GM23338 (cell line): ENCODE measurements around the gene CAMSAP2. TPM values are rescaled to one million over a fixed set of nuclear protein-coding genes. Genes with fewer than 3 reads are reported as not detected.

Experiments
- ATAC-seq: fragments of 200-7000 bp; cut with Tn5 transposase; 3 replicates; pipeline ENCODE4 v1.9.1; 2020
- DNase-seq: peaks from one replicate; pipeline ENCODE4 v3.0.0-alpha.2; 2015; ENCODE audit warnings: low spot score
- H2AFZ ChIP-seq: fragments of 200-600 bp; sonication (generic); 2 replicates; pipeline ENCODE4 v1.8.0; 2016; ENCODE audit warnings: antibody characterized with exemption, mild to moderate bottlenecking, moderate library complexity
- H3F3A ChIP-seq: fragments of 200-600 bp; sonication (generic); replicated peaks from 2 replicates; pipeline ENCODE4 v1.8.0; 2017; ENCODE audit warnings: antibody characterized with exemption, mixed run types, low read depth
- H3K27ac ChIP-seq: fragments of 200-600 bp; sonication (generic); 2 replicates; pipeline ENCODE4 v1.6.1; 2016; ENCODE audit warnings: low read depth
- H3K27me3 ChIP-seq: fragments of 200-600 bp; sonication (generic); 2 replicates; pipeline ENCODE4 v1.8.0; 2016; ENCODE audit warnings: mild to moderate bottlenecking, mixed run types, moderate library complexity; ENCODE audit not compliant: insufficient read depth
- H3K36me3 ChIP-seq: fragments of 200-600 bp; sonication (generic); 2 replicates; pipeline ENCODE4 v1.8.0; 2016; ENCODE audit warnings: mild to moderate bottlenecking; ENCODE audit not compliant: insufficient read depth
- H3K4me1 ChIP-seq: fragments of 200-600 bp; sonication (generic); 2 replicates; pipeline ENCODE4 v1.8.0; 2016; ENCODE audit warnings: mild to moderate bottlenecking, moderate library complexity; ENCODE audit not compliant: insufficient read depth
- H3K4me2 ChIP-seq: fragments of 200-600 bp; sonication (generic); 2 replicates; pipeline ENCODE4 v1.7.1; 2017; ENCODE audit warnings: mixed run types
- H3K4me3 ChIP-seq: fragments of 200-600 bp; sonication (generic); 2 replicates; pipeline ENCODE4 v1.6.1; 2016; ENCODE audit warnings: mixed run types
- H3K79me2 ChIP-seq: fragments of 200-600 bp; sonication (generic); replicated peaks from 2 replicates; pipeline ENCODE4 v1.8.0; 2017; ENCODE audit warnings: mild to moderate bottlenecking; ENCODE audit not compliant: insufficient read depth
- H3K9me2 ChIP-seq: fragments of 200-600 bp; sonication (generic); 2 replicates; pipeline ENCODE4 v1.8.0; 2017; ENCODE audit not compliant: insufficient read depth
- H4K20me1 ChIP-seq: fragments of 200-600 bp; sonication (generic); replicated peaks from 2 replicates; pipeline ENCODE4 v1.8.0; 2017; ENCODE audit warnings: mild to moderate bottlenecking; ENCODE audit not compliant: insufficient read depth
- H3K27ac Mint-ChIP-seq: 2 replicates; pipeline ENCODE4 v1.8.0; 2020; ENCODE audit warnings: inconsistent platforms, mild to moderate bottlenecking, moderate library complexity, mixed read lengths
- H3K27me3 Mint-ChIP-seq: 3 replicates; pipeline ENCODE4 v1.8.0; 2022; ENCODE audit warnings: low read depth, mild to moderate bottlenecking, moderate library complexity, mixed read lengths, inconsistent platforms; ENCODE audit not compliant: insufficient read depth, poor library complexity
- H3K36me3 Mint-ChIP-seq: 3 replicates; pipeline ENCODE4 v1.8.0; 2021; ENCODE audit warnings: low read depth, mild to moderate bottlenecking, inconsistent platforms, moderate library complexity, mixed read lengths
- H3K4me1 Mint-ChIP-seq: 3 replicates; pipeline ENCODE4 v1.8.0; 2020; ENCODE audit warnings: mild to moderate bottlenecking, inconsistent platforms, mixed read lengths
- H3K4me3 Mint-ChIP-seq: 3 replicates; pipeline ENCODE4 v1.8.0; 2021; ENCODE audit warnings: moderate library complexity, mild to moderate bottlenecking, inconsistent platforms, mixed read lengths
- H3K9me3 Mint-ChIP-seq: 3 replicates; pipeline ENCODE4 v1.8.0; 2020; ENCODE audit warnings: moderate library complexity, mild to moderate bottlenecking, inconsistent platforms, mixed read lengths
- CREB1 ChIP-seq: fragments of 250-450 bp; sonication (Bioruptor Pico); IDR thresholded peaks from 2 replicates; pipeline ENCODE4 v1.5.0; 2020; ENCODE audit warnings: low read depth, mild to moderate bottlenecking, moderate library complexity
- ETS1 ChIP-seq: IDR thresholded peaks from 2 replicates; pipeline ENCODE4 v1.6.1; 2016; ENCODE audit warnings: antibody characterized with exemption
- EZH2 ChIP-seq: fragments of 200-600 bp; sonication (generic); IDR thresholded peaks from one replicate; pipeline ENCODE4 v1.8.0; 2017; ENCODE audit warnings: antibody characterized with exemption, mild to moderate bottlenecking, low read depth; ENCODE audit not compliant: unreplicated experiment
- EZH2phosphoT487 ChIP-seq: fragments of 200-600 bp; sonication (generic); IDR thresholded peaks from one replicate; pipeline ENCODE4 v1.8.1; 2018; ENCODE audit warnings: antibody characterized with exemption; ENCODE audit not compliant: unreplicated experiment
- JUNB ChIP-seq: IDR thresholded peaks from one replicate; pipeline ENCODE4 v1.6.1; 2016; ENCODE audit warnings: antibody characterized with exemption; ENCODE audit not compliant: unreplicated experiment
- NANOG ChIP-seq: IDR thresholded peaks from 2 replicates; pipeline ENCODE4 v1.6.1; 2016; ENCODE audit warnings: antibody characterized with exemption, borderline replicate concordance
- REST ChIP-seq: IDR thresholded peaks from one replicate; pipeline ENCODE4 v1.6.1; 2018; ENCODE audit warnings: antibody characterized with exemption; ENCODE audit not compliant: unreplicated experiment
- STAT1 ChIP-seq: IDR thresholded peaks from one replicate; pipeline ENCODE4 v1.6.1; 2016; ENCODE audit warnings: antibody characterized with exemption; ENCODE audit not compliant: unreplicated experiment
- ZNF114 ChIP-seq: fragments of 250-450 bp; sonication (Bioruptor Pico); IDR thresholded peaks from 2 replicates; pipeline ENCODE4 v1.5.0; 2020; ENCODE audit warnings: mild to moderate bottlenecking, moderate library complexity
- ZNF462 ChIP-seq: fragments of 250-450 bp; sonication (Bioruptor Pico); IDR thresholded peaks from 2 replicates; pipeline ENCODE4 v1.5.0; 2020; ENCODE audit warnings: mild to moderate bottlenecking, moderate library complexity
- polyA plus RNA-seq: library from polyadenylated mRNA; unstranded; fragments of >200 nt; fragmentation: Nextera tagmentation; extraction: Ambion mirVana; gene quantifications from 2 replicates; pipeline ENCODE4 v1.2.1, GENCODE V29; 2016
- total RNA-seq: library from RNA; depleted of rRNA; stranded (reverse); fragments of >200 nt; shearing (Covaris generic); gene quantifications from 2 replicates; pipeline ENCODE4 v1.2.3, GENCODE V29; 2014

CAMSAP2 gene
- total and polyA plus RNA-seq, 2 experiments from 2014 or later: 9.1 to 21.3 TPM

- TF ChIP-seq REST (no peak), EZH2phosphoT487 (no peak), EZH2 (no peak), STAT1 (no peak), CREB1 (CRISPR knock-in tag) (no peak), NANOG (no peak), ETS1 (no peak)
These were observed 153.9 kb downstream of the CAMSAP2 start (continued) for GRCh38 chr1:200892546-200892945.

GRCh38 chr1:200892958-200893357 lies 154.3 kb downstream of the CAMSAP2 start:
- Histone ChIP-seq H3K27ac (peak overlapping the region; percentile 99), H3K9me2 (no peaks in the 10 kb centered on the region), H2AFZ (no peak overlapping the region), H3K4me2 (peak overlapping the region; percentile 95), H3K79me2 (peaks cover 61% of the 10 kb centered on the region), H3K4me1 (peaks cover 62% of the 10 kb centered on the region), H3F3A (0 out of 2 replicates have a peak, but pooled peaks cover 8% of the 10 kb centered on the region), H4K20me1 (no peaks in the 10 kb centered on the region; the same call in none of the 2 replicates), H3K36me3 (no peaks in the 10 kb centered on the region), H3K27me3 (no peaks in the 10 kb centered on the region), H3K4me3 (peak overlapping the region; percentile 74)
- ATAC-seq (no peak), DNase-seq (no peak)
- peaks cover 34% of the 10 kb centered on the region for H3K27me3 Mint-ChIP-seq
- H3K9me3 Mint-ChIP-seq: no peaks in the 10 kb centered on the region; the same call in 2 of the 3 replicates
- H3K36me3 Mint-ChIP-seq: peaks cover 12% of the 10 kb centered on the region
- H3K27ac Mint-ChIP-seq: peak overlapping the region; percentile 95
- TF ChIP-seq EZH2: no peak
- no peak for TF ChIP-seq CREB1 (CRISPR knock-in tag)
- TF ChIP-seq JUNB: no peak
- no peak for TF ChIP-seq NANOG
- no peak for TF ChIP-seq ZNF114 (CRISPR knock-in tag)
- TF ChIP-seq ZNF462 (CRISPR knock-in tag): no peak
- TF ChIP-seq EZH2phosphoT487: no peak
- H3K4me1 Mint-ChIP-seq: peaks cover 74% of the 10 kb centered on the region
- peak overlapping the region; percentile 85 for H3K4me3 Mint-ChIP-seq
